Astrocyte of the spinal cord (primary cell): ENCODE data around the gene MYO19.

Experiments
- DNase-seq: peaks from one replicate; pipeline ENCODE4 v3.0.0; 2011; ENCODE audit warnings: low read depth, low spot score
- H3K4me3 ChIP-seq: 2 replicates; pipeline ENCODE4 v1.5.1; 2011; ENCODE audit warnings: low read depth, mild to moderate bottlenecking, low read length, moderate library complexity
- CTCF ChIP-seq: IDR thresholded peaks from 2 replicates; pipeline ENCODE4 v1.5.1; 2012; ENCODE audit warnings: low read depth, mild to moderate bottlenecking, low read length, inconsistent platforms
- in situ Hi-C: cut with HindIII; loops from 2 replicates; pipeline ENCODE4 v1.10.0; 2017; ENCODE audit warnings: low sequenced_read_pairs

Gene MYO19

DNA sequence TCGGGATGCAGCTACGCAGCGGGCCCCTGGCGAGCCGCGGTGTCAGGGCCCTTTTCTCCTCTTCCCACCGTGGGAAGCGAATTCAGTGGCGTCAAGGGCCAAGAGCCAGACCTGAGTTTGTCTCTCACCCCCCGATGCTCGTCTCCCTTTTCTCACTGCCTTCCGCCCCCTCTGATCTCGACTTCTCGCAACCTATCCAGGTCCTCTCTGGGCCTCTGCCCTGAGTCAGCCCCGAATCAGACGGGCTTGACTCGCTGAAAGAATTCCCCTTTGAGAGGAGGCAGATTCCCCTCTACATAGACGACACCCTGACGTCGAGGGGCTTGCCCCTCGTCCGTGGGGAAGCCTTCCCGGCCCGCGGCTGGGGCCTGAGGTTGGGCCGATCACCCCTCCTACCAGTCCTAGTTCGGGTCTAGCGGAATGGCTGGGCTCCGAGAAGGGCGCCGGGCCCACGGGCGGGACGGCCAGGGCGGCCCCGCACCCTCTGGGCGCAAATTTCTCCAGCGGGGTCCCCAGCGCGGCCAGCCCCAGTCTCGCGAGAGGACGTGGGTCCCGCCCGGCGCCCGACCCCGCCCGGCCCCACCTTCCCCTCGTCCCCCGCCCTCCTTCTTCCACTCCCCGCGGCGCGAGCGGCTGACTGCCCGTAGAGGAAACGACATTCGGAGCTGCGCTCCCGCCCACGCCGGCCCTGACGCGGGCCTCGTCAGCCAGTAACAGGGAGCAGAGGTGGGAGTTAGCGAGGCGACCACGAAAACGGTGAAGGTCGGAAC is 9.8 kb upstream of the MYO19 start, which contains the start of gene GGNBP2:
TSS of gene GGNBP2 (plus strand) at position 613 of the 770 bp plus-strand sequence. CDS start 806 bp downstream, outside the sequence.
- in situ Hi-C loops, result no loop called here
- TF ChIP-seq CTCF, result no peak
- DNase-seq, result peak; percentile 96
- H3K4me3 ChIP-seq, result peak within 1 kb of the TSS; percentile 97

- no peak for DNase-seq
- peak overlapping the region; percentile 97 for H3K4me3 ChIP-seq
- TF ChIP-seq CTCF, result no peak
- in situ Hi-C loops, result no loop called here
Measured at GRCh38 chr17:36544044-36544306, 9.3 kb upstream of the MYO19 start.

GRCh38 chr17:36542755-36543154 is 8.1 kb upstream of the MYO19 start:
- H3K4me3 ChIP-seq, result no peak overlapping the region
- DNase-seq, result no peak
- in situ Hi-C loops, result no loop called here
- no peak for TF ChIP-seq CTCF

DNA sequence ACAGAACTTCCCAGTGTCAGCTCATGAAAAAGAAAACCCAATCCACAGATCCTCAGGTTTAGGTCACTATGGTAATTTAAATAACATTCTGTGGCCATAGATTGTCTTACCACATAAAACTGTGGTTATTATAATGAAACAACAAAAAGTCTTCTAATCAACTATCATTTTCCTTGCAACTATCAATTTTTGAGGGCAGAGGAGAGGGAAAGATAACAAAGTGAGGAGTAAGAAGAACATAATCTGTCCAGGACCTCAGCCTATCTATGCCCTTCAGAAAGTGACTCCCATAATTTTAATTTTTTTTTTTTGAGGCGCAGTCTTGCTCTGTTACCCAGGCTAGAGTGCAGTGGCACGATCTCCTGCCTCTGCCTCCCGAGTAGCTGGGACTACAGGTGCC is 6.0 kb upstream of the MYO19 start:
- DNase-seq, result no peak
- TF ChIP-seq CTCF, result no peak
- no peak overlapping the region for H3K4me3 ChIP-seq
- in situ Hi-C loops, result no loop called here

DNA sequence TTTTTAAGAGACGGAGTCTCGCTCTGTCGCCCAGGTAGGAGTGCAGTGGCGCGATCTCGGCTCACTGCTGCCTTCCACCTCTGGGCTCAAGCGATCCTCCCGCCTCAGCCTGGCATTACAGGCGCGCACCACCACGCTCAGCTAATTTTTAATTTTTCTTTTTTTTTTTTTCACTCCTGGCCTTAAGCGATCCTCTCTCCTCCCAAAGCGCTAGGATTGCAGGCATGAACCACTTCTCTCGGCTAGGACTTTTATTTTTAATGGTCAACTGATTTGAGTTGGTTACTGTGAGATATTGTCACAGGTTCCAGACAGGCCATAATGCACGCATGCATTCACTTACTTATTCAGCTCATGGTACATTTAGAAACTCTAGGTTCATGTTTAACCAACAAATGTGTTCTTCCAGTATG is 1.0 kb upstream of the MYO19 start:
- in situ Hi-C loops, result no loop called here
- H3K4me3 ChIP-seq, result peak overlapping the region; percentile 89
- no peak for TF ChIP-seq CTCF
- no peak for DNase-seq

GRCh38 chr17:36533935-36534839 is 481 bp downstream of the MYO19 start:
- TF ChIP-seq CTCF, result peak; percentile 68
- in situ Hi-C loops, result no loop called here
- H3K4me3 ChIP-seq, result peak overlapping the region; percentile 89
- DNase-seq, result peak; percentile 50
